NCI-H460 (cell line): ENCODE data around the gene SLC1A5. TPM values are rescaled to one million over a fixed set of nuclear protein-coding genes. Genes with fewer than 3 reads are reported as not detected.

ENCODE experiments used
- DNase-seq: peaks from one replicate; pipeline ENCODE4 v3.0.0-alpha.2; 2016; ENCODE audit warnings: low read depth; ENCODE audit errors: extremely low read depth
- small RNA-seq, 2 experiments: library from RNA; depleted of rRNA; stranded (forward); fragments of <200 nt; gene quantifications; one replicate each; pipeline ENCODE3, GENCODE V24; 2014
- total RNA-seq: library from RNA; depleted of rRNA; stranded (reverse); fragments of >200 nt; shearing (Covaris generic); gene quantifications from 2 replicates; pipeline ENCODE4 v1.2.3, GENCODE V29; 2014; rRNA removed

The SLC1A5 gene
- total RNA-seq, 1 experiment from 2014 or later = 259 TPM

GRCh38 chr19:46727757-46728156 is 60.6 kb downstream of the SLC1A5 start:
- DNase-seq = no peak

- no peak for DNase-seq
Measured at GRCh38 chr19:46726971-46727501, 61.4 kb downstream of the SLC1A5 start.

- DNase-seq = no peak
Measured at GRCh38 chr19:46726551-46726950, 61.8 kb downstream of the SLC1A5 start.

- no peak for DNase-seq
Measured at GRCh38 chr19:46725859-46726393, 62.5 kb downstream of the SLC1A5 start.

- DNase-seq = no peak
Measured at GRCh38 chr19:46725036-46725820, 63.2 kb downstream of the SLC1A5 start.

Small RNAs within 50 kb of the gene (small RNA-seq; reads per million reads assigned to genes)
- gene AC008622.3 = 0 reads per million in 2 experiments
- gene HNRNPMP2 = 0 reads per million in 2 experiments
- 0 reads per million in 2 experiments for gene RF00019

Other genes starting within 250 kb of the SLC1A5 start
- gene CALM3, start 187.3 kb downstream of the SLC1A5 start, total RNA-seq = 47.1 and 53.8 TPM in 2 replicates
- not detected in 2 replicates for gene PTGIR, start 163.5 kb downstream of the SLC1A5 start, total RNA-seq
- not detected in 2 replicates for gene GNG8, start 152.4 kb downstream of the SLC1A5 start, total RNA-seq
- gene DACT3, start 127.4 kb downstream of the SLC1A5 start, total RNA-seq = not detected in 2 replicates
- gene PRKD2, start 71.5 kb downstream of the SLC1A5 start, total RNA-seq = 4.2 and 7.2 TPM in 2 replicates
- gene FKRP, start 42.5 kb downstream of the SLC1A5 start, total RNA-seq = 8.5 TPM in 2 replicates
- 59.2 and 73.9 TPM in 2 replicates for gene STRN4, start 42.1 kb downstream of the SLC1A5 start, total RNA-seq
- gene AP2S1, start 62.3 kb upstream of the SLC1A5 start, total RNA-seq = 110 and 111 TPM in 2 replicates
- 16.5 and 18.2 TPM in 2 replicates for gene ARHGAP35, start 72.4 kb upstream of the SLC1A5 start, total RNA-seq
- gene NPAS1, start 231.2 kb upstream of the SLC1A5 start, total RNA-seq = 0.30 and 0.49 TPM in 2 replicates